GM18499 (cell line): ENCODE measurements around the gene GYPC.
"Not testable (repeated sequence)": the region's sequence is repeated elsewhere in the genome, so short reads cannot be mapped to it uniquely, and the experiment has no call there.

Experiments used
- ATAC-seq: cut with Tn5 transposase; IDR thresholded peaks from one replicate; pipeline ENCODE4 v1.9.1; 2021; ENCODE audit warnings: moderate number of reproducible peaks; ENCODE audit not compliant: insufficient read depth, unreplicated experiment

Gene GYPC

GRCh38 chr2:126655500-126656430 lies at the start of gene GYPC:
Gene GYPC (plus strand): TSS chr2:126656158. CDS start chr2:126656264, 106 bp downstream.
- ATAC-seq, result peak; percentile 21

- no peak for ATAC-seq
Observed at GRCh38 chr2:126614524-126615227, 41.3 kb upstream of the GYPC start.

- ATAC-seq, result no peak
Observed at GRCh38 chr2:126616606-126617069, 39.3 kb upstream of the GYPC start.

GRCh38 chr2:126620302-126620701 lies 35.7 kb upstream of the GYPC start:
- no peak for ATAC-seq

GRCh38 chr2:126623000-126623399 lies 33.0 kb upstream of the GYPC start:
- ATAC-seq, result no peak

GRCh38 chr2:126627643-126628042 lies 28.3 kb upstream of the GYPC start:
- no peak for ATAC-seq

GRCh38 chr2:126634273-126634861 lies 21.6 kb upstream of the GYPC start:
- ATAC-seq, result no peak

GRCh38 chr2:126635281-126635680 lies 20.7 kb upstream of the GYPC start:
- no peak for ATAC-seq

- no peak for ATAC-seq
Observed at GRCh38 chr2:126635736-126636135, 20.2 kb upstream of the GYPC start.

- no peak for ATAC-seq
Observed at GRCh38 chr2:126637386-126637785, 18.6 kb upstream of the GYPC start.

- ATAC-seq, result no peak
Observed at GRCh38 chr2:126638746-126639145, 17.2 kb upstream of the GYPC start.

- no peak for ATAC-seq
Observed at GRCh38 chr2:126639276-126639675, 16.7 kb upstream of the GYPC start.

GRCh38 chr2:126641294-126641693 lies 14.7 kb upstream of the GYPC start:
- ATAC-seq, result not testable (repeated sequence)

GRCh38 chr2:126642031-126642430 lies 13.9 kb upstream of the GYPC start:
- ATAC-seq, result no peak

- no peak for ATAC-seq
Observed at GRCh38 chr2:126643431-126643830, 12.5 kb upstream of the GYPC start.

- ATAC-seq, result no peak
Observed at GRCh38 chr2:126643972-126644371, 12.0 kb upstream of the GYPC start.

- ATAC-seq, result peak; percentile 91
Observed at GRCh38 chr2:126644630-126645191, 11.2 kb upstream of the GYPC start.

- peak; percentile 23 for ATAC-seq
Observed at GRCh38 chr2:126645211-126645618, 10.7 kb upstream of the GYPC start.

- no peak for ATAC-seq
Observed at GRCh38 chr2:126646026-126646425, 9.9 kb upstream of the GYPC start.

GRCh38 chr2:126647714-126648344 lies 8.1 kb upstream of the GYPC start:
- not testable (repeated sequence) for ATAC-seq
